NCI-H774 (cell line): ENCODE measurements around the gene LAMA3.
A peak's percentile ranks its signal among the peaks of the same experiment; 100 is the strongest.

ENCODE experiments used
- DNase-seq: peaks from one replicate; lab custom pipeline; 2025; lab: John Stamatoyannopoulos, UW

Gene LAMA3

GRCh38 chr18:23689031-23689615 lies at the start of gene LAMA3:
LAMA3 (plus strand) TSS chr18:23689453; CDS start chr18:23689684, 231 bp downstream.
- peak; percentile 39 for DNase-seq

- no peak for DNase-seq
These were observed 49.2 kb upstream of the LAMA3 start for GRCh38 chr18:23640052-23640451.

- DNase-seq = no peak
These were observed 48.0 kb upstream of the LAMA3 start for GRCh38 chr18:23641143-23641720.

GRCh38 chr18:23641937-23642666 lies 47.2 kb upstream of the LAMA3 start:
- DNase-seq = no peak

- DNase-seq = no peak
These were observed 45.3 kb upstream of the LAMA3 start for GRCh38 chr18:23643815-23644490.

- no peak for DNase-seq
These were observed 43.6 kb upstream of the LAMA3 start for GRCh38 chr18:23645568-23646175.

- no peak for DNase-seq
These were observed 43.0 kb upstream of the LAMA3 start for GRCh38 chr18:23646282-23646681.

- no peak for DNase-seq
These were observed 40.8 kb upstream of the LAMA3 start for GRCh38 chr18:23648456-23648855.

- DNase-seq = no peak
These were observed 40.2 kb upstream of the LAMA3 start for GRCh38 chr18:23648940-23649607.

- no peak for DNase-seq
These were observed 38.0 kb upstream of the LAMA3 start for GRCh38 chr18:23650968-23651927.

GRCh38 chr18:23652232-23652631 lies 37.0 kb upstream of the LAMA3 start:
- no peak for DNase-seq

GRCh38 chr18:23658285-23658684 lies 31.0 kb upstream of the LAMA3 start:
- no peak for DNase-seq

- DNase-seq = no peak
These were observed 27.4 kb upstream of the LAMA3 start for GRCh38 chr18:23661735-23662308.

- no peak for DNase-seq
These were observed 26.7 kb upstream of the LAMA3 start, which contains the start of gene ANKRD29 for GRCh38 chr18:23662309-23663263. ANKRD29 (minus strand) TSS chr18:23662911; CDS start chr18:23662730, 181 bp downstream.

GRCh38 chr18:23664674-23665073 lies 24.6 kb upstream of the LAMA3 start:
- no peak for DNase-seq

- no peak for DNase-seq
These were observed 22.1 kb upstream of the LAMA3 start for GRCh38 chr18:23667114-23667513.

GRCh38 chr18:23668731-23669130 lies 20.5 kb upstream of the LAMA3 start:
- DNase-seq = no peak

GRCh38 chr18:23669202-23669766 lies 20.0 kb upstream of the LAMA3 start:
- no peak for DNase-seq
